A549 (cell line): ENCODE data around the gene MACROD1. TPM values are rescaled to one million over a fixed set of nuclear protein-coding genes. Genes with fewer than 3 reads are reported as not detected.

ENCODE experiments used
- ATAC-seq, 2 experiments: fragments of 200-7000 bp in 1 of 2; fragments of >200 bp in 1 of 2; cut with Nextera tagmentation in 1 of 2; cut with Tn5 transposase in 1 of 2; 3 replicates each; pipeline versions ENCODE4 v1.8.0 to v1.9.1; 2018 to 2020; ENCODE audit warnings: mild to moderate bottlenecking in 1 of 2, moderate library complexity in 1 of 2
- CTCF ChIA-PET: fragments of 300-600 bp; sonication (Branson Sonifier 250); formaldehyde crosslinking; extraction: SDS; loops from one replicate; lab custom pipeline; 2021; ENCODE audit warnings: antibody characterized with exemption, inconsistent platforms; lab: Yijun Ruan, JAX
- POLR2A ChIA-PET: fragments of 350-600 bp; formaldehyde crosslinking; extraction: SDS; loops from one replicate; lab custom pipeline; 2021; ENCODE audit warnings: antibody characterized with exemption, inconsistent platforms; lab: Yijun Ruan, JAX
- DNase-seq, 2 experiments: peaks; one replicate each; pipeline versions ENCODE4 v3.0.0 to v3.0.0-alpha.2; 2011 to 2016; ENCODE audit warnings: low read depth in 1 of 2, low spot score in 1 of 2
- FAIRE-seq: peaks from 2 replicates; lab custom pipeline; 2011; peaks lifted over from hg19 to GRCh38; lab: Jason Lieb, UNC
- H3K27ac ChIP-seq, 2 experiments: fragments of >200 bp; sonication (Bioruptor Twin); formaldehyde crosslinking; 3 replicates each; pipeline ENCODE4 v1.5.1; 2016 to 2017
- H3K4me1 ChIP-seq: fragments of >200 bp; sonication (Bioruptor Twin); formaldehyde crosslinking; 3 replicates; pipeline ENCODE4 v1.6.1; 2016
- H3K4me2 ChIP-seq: fragments of >200 bp; sonication (Bioruptor Twin); formaldehyde crosslinking; 3 replicates; pipeline ENCODE4 v1.6.1; 2016
- H3K4me3 ChIP-seq: fragments of >200 bp; sonication (Bioruptor Twin); formaldehyde crosslinking; 3 replicates; pipeline ENCODE4 v1.5.1; 2016
- H3K9me3 ChIP-seq: fragments of >200 bp; sonication (Bioruptor Twin); formaldehyde crosslinking; 3 replicates; pipeline ENCODE4 v1.6.1; 2016
- CBX2 ChIP-seq: fragments of 200-600 bp; sonication (generic); IDR thresholded peaks from 2 replicates; pipeline ENCODE4 v1.6.1; 2016; ENCODE audit warnings: low read depth, mild to moderate bottlenecking, borderline replicate concordance
- CBX8 ChIP-seq: fragments of 200-600 bp; sonication (generic); IDR thresholded peaks from 2 replicates; pipeline ENCODE4 v1.6.1; 2016
- EHMT2 ChIP-seq: fragments of 200-600 bp; sonication (generic); IDR thresholded peaks from 2 replicates; pipeline ENCODE4 v1.6.1; 2016; ENCODE audit warnings: antibody characterized with exemption, low read depth, mild to moderate bottlenecking, moderate library complexity
- EP300 ChIP-seq, 2 experiments: fragments of >200 bp; sonication (Bioruptor Twin); formaldehyde crosslinking; IDR thresholded peaks; 2 replicates in 1 of 2; 3 replicates in 1 of 2; pipeline ENCODE4 v1.6.1; 2016 to 2017
- ESRRA ChIP-seq: fragments of 150-350 bp; IDR thresholded peaks from 2 replicates; pipeline ENCODE4 v1.6.1; 2014; ENCODE audit warnings: mild to moderate bottlenecking, low read length, borderline replicate concordance
- FOSL2 ChIP-seq, 2 experiments: fragments of 450-650 bp in 1 of 2; fragments of >200 bp in 1 of 2; sonication (Bioruptor Twin) in 1 of 2; formaldehyde crosslinking; IDR thresholded peaks; 2 replicates each; pipeline versions ENCODE4 v1.5.0 to v1.6.1; 2016 to 2020; ENCODE audit warnings: mild to moderate bottlenecking in 1 of 2, moderate library complexity in 1 of 2
- HEYL ChIP-seq: fragments of 250-450 bp; sonication (Bioruptor Pico); IDR thresholded peaks from 2 replicates; pipeline ENCODE4 v1.8.0; 2021; ENCODE audit warnings: mild to moderate bottlenecking, moderate library complexity
- HOXA7 ChIP-seq: fragments of 250-450 bp; sonication (Bioruptor Pico); IDR thresholded peaks from 2 replicates; pipeline ENCODE4 v1.5.0; 2020; ENCODE audit warnings: mild to moderate bottlenecking, moderate library complexity
- HOXB13 ChIP-seq: fragments of 250-450 bp; sonication (Bioruptor Pico); IDR thresholded peaks from 2 replicates; pipeline ENCODE4 v1.5.0; 2020; ENCODE audit warnings: low read depth, mild to moderate bottlenecking, moderate library complexity
- JUN ChIP-seq, 2 experiments: fragments of >200 bp; sonication (Bioruptor Twin); formaldehyde crosslinking; IDR thresholded peaks; 2 replicates in 1 of 2; 3 replicates in 1 of 2; pipeline ENCODE4 v1.6.1; 2016 to 2017
- JUNB ChIP-seq: fragments of >200 bp; sonication (Bioruptor Twin); formaldehyde crosslinking; IDR thresholded peaks from 2 replicates; pipeline ENCODE4 v1.6.1; 2016
- KDM1A ChIP-seq: fragments of 200-600 bp; sonication (generic); IDR thresholded peaks from 2 replicates; pipeline ENCODE4 v1.6.1; 2016; ENCODE audit warnings: low read depth, mild to moderate bottlenecking
- NFE2L2 ChIP-seq: fragments of 150-350 bp; conservative IDR thresholded peaks from 2 replicates; pipeline ENCODE4 v1.6.1; 2014; ENCODE audit warnings: low read length
- POLR2A ChIP-seq: IDR thresholded peaks from 2 replicates; pipeline ENCODE4 v1.6.1; 2012; ENCODE audit warnings: mild to moderate bottlenecking, low read length
- RAD21 ChIP-seq, 2 experiments: fragments of >200 bp in 1 of 2; sonication (Bioruptor Twin) in 1 of 2; formaldehyde crosslinking in 1 of 2; IDR thresholded peaks in 1 of 2; conservative IDR thresholded peaks in 1 of 2; 2 replicates in 1 of 2; 3 replicates in 1 of 2; pipeline ENCODE4 v1.6.1; 2012 to 2018; ENCODE audit warnings: inconsistent platforms in 1 of 2
- SREBF2 ChIP-seq: fragments of 450-650 bp; IDR thresholded peaks from 2 replicates; pipeline ENCODE4 v1.6.1; 2014; ENCODE audit warnings: mild to moderate bottlenecking, moderate library complexity
- TFCP2L1 ChIP-seq: fragments of 250-450 bp; sonication (Bioruptor Pico); IDR thresholded peaks from 2 replicates; pipeline ENCODE4 v1.5.0; 2021; ENCODE audit warnings: mild to moderate bottlenecking
- TP53 ChIP-seq: fragments of 250-450 bp; sonication (Bioruptor Pico); IDR thresholded peaks from 2 replicates; pipeline ENCODE4 v1.5.0; 2021; ENCODE audit warnings: mild to moderate bottlenecking, moderate library complexity
- ZSCAN20 ChIP-seq: fragments of 250-450 bp; sonication (Bioruptor Pico); IDR thresholded peaks from 2 replicates; pipeline ENCODE4 v1.8.0; 2022; ENCODE audit warnings: mild to moderate bottlenecking, moderate library complexity
- WGBS: methylation state at CpG from one replicate; pipeline ENCODE4 v1.1.6; 2017; ENCODE audit errors: missing lambda C conversion rate; 5-methylcytosine and 5-hydroxymethylcytosine counted together
- polyA plus RNA-seq, 4 experiments: library from polyadenylated mRNA; depleted of rRNA in 3 of 4; stranded (reverse); fragments of >200 nt; fragmentation: RNase III in 1 of 4; extraction: RNeasy Plus Mini Kit Qiagen cat#74134 plus additional on column Dnase treatment in 1 of 4; gene quantifications; 2 replicates in 3 of 4; 3 replicates in 1 of 4; pipeline ENCODE4 v1.2.3, GENCODE V29; 2011 to 2017
- TF ChIP-seq, protein P1 (sequence below): fragments of >200 bp; sonication (Bioruptor Twin); formaldehyde crosslinking; IDR thresholded peaks from 3 replicates; pipeline ENCODE4 v1.6.1; 2016
- TF ChIP-seq, protein P2 (sequence below): fragments of 250-450 bp; sonication (Bioruptor Pico); IDR thresholded peaks from 2 replicates; pipeline ENCODE4 v1.5.0; 2020; ENCODE audit warnings: low read depth, mild to moderate bottlenecking, moderate library complexity
- TF ChIP-seq, protein P3 (sequence below): fragments of 250-450 bp; sonication (Bioruptor Pico); IDR thresholded peaks from 2 replicates; pipeline ENCODE4 v1.5.0; 2021; ENCODE audit warnings: mild to moderate bottlenecking, moderate library complexity, borderline replicate concordance
- TF ChIP-seq, protein P4 (sequence below): fragments of 450-650 bp; IDR thresholded peaks from 2 replicates; pipeline ENCODE4 v1.6.1; 2014; ENCODE audit warnings: antibody characterized with exemption
- TF ChIP-seq, protein P5 (sequence below): IDR thresholded peaks from 2 replicates; pipeline ENCODE4 v1.6.1; 2012

MACROD1 gene
- polyA plus RNA-seq, 2 of the 4 experiments (the other 2 are of a cell fraction): 15.1 to 16.6 TPM

DNA sequence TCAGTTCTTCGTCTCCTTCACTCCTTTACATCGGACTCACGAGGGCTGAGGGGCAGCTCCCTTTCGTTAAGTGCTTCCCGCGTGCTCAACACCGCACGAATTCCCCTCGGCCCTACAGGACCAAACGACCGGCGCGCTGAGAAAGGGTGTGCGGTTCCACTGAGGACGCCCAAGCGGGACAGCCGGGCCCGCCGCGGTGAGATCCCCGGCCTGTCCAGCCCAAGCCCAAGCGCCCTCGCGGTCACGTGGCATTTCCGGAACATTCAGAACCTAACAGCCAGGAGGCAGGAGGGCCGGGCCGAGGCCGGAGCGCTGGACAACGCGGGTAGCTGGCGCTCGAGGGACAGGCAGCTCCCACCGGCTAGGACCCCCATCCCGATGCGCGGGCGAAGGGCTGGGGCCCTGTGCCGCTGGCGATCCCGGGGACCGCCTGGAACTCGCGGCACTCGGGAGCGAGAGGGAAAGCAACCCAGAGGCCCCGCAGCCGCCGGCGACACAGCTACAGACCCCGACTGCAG, 19.3 kb upstream of the MACROD1 start (continued):
- TF ChIP-seq, protein P1, sequence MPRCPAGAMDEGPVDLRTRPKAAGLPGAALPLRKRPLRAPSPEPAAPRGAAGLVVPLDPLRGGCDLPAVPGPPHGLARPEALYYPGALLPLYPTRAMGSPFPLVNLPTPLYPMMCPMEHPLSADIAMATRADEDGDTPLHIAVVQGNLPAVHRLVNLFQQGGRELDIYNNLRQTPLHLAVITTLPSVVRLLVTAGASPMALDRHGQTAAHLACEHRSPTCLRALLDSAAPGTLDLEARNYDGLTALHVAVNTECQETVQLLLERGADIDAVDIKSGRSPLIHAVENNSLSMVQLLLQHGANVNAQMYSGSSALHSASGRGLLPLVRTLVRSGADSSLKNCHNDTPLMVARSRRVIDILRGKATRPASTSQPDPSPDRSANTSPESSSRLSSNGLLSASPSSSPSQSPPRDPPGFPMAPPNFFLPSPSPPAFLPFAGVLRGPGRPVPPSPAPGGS: peak; percentile 98
- TF ChIP-seq, all 56 proteins: peak for 17

DNA sequence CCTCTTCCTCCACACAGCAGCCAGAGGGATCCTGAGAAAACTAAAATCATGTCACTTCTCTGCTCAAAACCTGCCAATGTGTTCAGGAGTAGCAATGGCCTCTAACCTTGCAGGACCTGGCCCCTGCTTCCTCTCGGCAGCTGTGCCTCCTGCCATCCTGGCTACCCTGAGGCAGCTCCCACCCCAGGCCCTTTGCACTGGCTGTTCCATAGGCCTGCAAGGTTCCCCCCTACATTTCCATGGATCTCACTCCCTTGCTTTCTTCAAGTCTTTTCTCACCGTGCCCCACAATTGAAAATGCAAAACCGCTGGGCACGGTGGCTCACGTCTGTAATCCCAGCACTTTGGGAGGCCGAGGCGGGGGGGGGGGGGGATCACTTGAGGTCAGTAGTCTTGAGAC, 18.0 kb upstream of the MACROD1 start:
- Histone ChIP-seq H3K4me2 (peak overlapping the region; percentile 81), H3K27ac (peak overlapping the region in 1 of 2 experiments; percentile 96; a peak in 3 of 6 replicates), H3K4me1 (peaks cover 29% of the 10 kb centered on the region), H3K9me3 (no peaks in the 10 kb centered on the region), H3K4me3 (no peak overlapping the region)
- TF ChIP-seq, protein P2, sequence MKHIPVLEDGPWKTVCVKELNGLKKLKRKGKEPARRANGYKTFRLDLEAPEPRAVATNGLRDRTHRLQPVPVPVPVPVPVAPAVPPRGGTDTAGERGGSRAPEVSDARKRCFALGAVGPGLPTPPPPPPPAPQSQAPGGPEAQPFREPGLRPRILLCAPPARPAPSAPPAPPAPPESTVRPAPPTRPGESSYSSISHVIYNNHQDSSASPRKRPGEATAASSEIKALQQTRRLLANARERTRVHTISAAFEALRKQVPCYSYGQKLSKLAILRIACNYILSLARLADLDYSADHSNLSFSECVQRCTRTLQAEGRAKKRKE (CRISPR knock-in tag): no peak
- no peak for TF ChIP-seq EHMT2
- TF ChIP-seq NFE2L2: no peak
- no peak for TF ChIP-seq RAD21 (conservative IDR thresholded peaks at IDR 0.05 in 1 of 2, IDR thresholded peaks at IDR 0.05 in 1 of 2)
- TF ChIP-seq HOXA7 (CRISPR knock-in tag): no peak
- TF ChIP-seq SREBF2: no peak
- TF ChIP-seq ZSCAN20: no peak
- TF ChIP-seq CBX8: no peak
- FAIRE-seq (no peak), ATAC-seq (no peak), DNase-seq (no peak)
- CTCF ChIA-PET: interaction anchor here (1.2 to 2.8 kb wide), 6 partner anchors 9 to 40 kb away, joined by 3 to 16 read pairs (median 7); partner anchors contain the start of gene MACROD1
- WGBS: 88% methylated on average over 7 of the region's 7 CpGs
- POLR2A ChIA-PET: interaction anchor here (0.6 to 1.0 kb wide), 2 partner anchors 35 to 49 kb away, joined by 6 to 7 read pairs; no protein-coding TSS in a partner anchor

DNA sequence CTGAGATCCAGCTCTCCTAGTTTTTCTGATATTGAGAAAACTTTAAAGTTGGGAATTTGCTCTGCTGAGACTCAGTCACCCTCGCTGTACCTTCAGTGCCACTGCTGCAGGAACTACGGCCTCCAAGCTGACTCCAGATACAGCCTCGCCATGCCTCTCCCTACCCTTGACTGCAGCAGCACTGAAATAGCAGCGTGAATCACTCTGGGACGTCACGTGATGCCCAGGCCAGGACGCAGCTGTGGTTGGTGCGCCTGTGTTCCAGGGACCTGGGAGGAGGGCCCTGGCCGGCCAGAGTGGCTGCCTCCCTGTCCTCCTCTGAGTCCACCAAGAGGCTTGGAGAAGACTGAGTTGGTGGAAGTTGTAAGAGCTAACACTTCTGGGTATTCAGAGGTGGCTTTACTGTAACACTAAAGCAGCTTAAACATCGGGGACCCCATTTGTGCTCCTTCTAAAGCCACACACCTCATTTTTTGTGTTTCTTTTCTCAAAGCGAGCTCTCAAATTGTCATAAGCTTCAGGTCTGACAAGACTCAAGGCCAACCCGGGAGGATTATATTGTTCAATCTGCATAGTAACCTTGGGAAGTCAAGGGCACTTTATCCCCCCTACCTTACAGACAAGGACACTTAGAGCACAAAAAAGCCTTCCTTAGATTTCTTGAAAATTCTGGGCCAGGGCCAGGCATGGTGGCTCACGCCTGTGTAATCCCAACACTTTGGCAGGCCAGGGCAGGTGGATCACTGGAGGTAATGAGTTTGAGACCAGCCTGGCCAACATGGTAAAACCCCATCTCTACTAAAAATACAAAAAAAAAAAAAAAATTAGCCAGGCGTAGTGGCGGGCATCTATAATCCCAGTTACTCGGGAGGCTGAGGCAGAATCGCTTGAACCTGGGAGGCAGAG, 15.8 kb upstream of the MACROD1 start:
- peak; percentile 60 to 68 for ATAC-seq
- POLR2A ChIA-PET: interaction anchor here (0.5 to 1.9 kb wide), 6 partner anchors 15 to 90 kb away, joined by 3 to 5 read pairs (median 3); partner anchors contain the start of genes MACROD1, NUDT22 and TRPT1
- WGBS: 58% methylated on average over 12 of the region's 17 CpGs
- peak; percentile 87 to 89 for DNase-seq
- peak overlapping the region; percentile 74 to 82 for H3K27ac ChIP-seq
- peak overlapping the region; percentile 75 for H3K4me2 ChIP-seq
- H3K9me3 ChIP-seq: no peaks in the 10 kb centered on the region
- TF ChIP-seq, protein P3, sequence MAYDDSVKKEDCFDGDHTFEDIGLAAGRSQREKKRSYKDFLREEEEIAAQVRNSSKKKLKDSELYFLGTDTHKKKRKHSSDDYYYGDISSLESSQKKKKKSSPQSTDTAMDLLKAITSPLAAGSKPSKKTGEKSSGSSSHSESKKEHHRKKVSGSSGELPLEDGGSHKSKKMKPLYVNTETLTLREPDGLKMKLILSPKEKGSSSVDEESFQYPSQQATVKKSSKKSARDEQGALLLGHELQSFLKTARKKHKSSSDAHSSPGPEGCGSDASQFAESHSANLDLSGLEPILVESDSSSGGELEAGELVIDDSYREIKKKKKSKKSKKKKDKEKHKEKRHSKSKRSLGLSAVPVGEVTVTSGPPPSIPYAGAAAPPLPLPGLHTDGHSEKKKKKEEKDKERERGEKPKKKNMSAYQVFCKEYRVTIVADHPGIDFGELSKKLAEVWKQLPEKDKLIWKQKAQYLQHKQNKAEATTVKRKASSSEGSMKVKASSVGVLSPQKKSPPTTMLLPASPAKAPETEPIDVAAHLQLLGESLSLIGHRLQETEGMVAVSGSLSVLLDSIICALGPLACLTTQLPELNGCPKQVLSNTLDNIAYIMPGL (CRISPR knock-in tag): no peak
- no peak for TF ChIP-seq JUNB
- TF ChIP-seq ZSCAN20: 0 out of 2 replicates have a peak, but pooled peaks have one; percentile 21
- no peak for TF ChIP-seq EP300 (IDR thresholded peaks at IDR 0.05)
- no peak for TF ChIP-seq TP53 (CRISPR knock-in tag)
- TF ChIP-seq, protein P4, sequence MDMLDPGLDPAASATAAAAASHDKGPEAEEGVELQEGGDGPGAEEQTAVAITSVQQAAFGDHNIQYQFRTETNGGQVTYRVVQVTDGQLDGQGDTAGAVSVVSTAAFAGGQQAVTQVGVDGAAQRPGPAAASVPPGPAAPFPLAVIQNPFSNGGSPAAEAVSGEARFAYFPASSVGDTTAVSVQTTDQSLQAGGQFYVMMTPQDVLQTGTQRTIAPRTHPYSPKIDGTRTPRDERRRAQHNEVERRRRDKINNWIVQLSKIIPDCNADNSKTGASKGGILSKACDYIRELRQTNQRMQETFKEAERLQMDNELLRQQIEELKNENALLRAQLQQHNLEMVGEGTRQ: peak; percentile 97
- TF ChIP-seq HOXB13 (CRISPR knock-in tag): no peak
- peak; percentile 22; the same call in 1 of the 2 replicates for TF ChIP-seq FOSL2 (IDR thresholded peaks at IDR 0.05)
- TF ChIP-seq FOSL2 (CRISPR knock-in tag; IDR thresholded peaks at IDR 0.05): peak; percentile 84
- TF ChIP-seq CBX2: no peak
- TF ChIP-seq NFE2L2: no peak
- TF ChIP-seq, protein P5, sequence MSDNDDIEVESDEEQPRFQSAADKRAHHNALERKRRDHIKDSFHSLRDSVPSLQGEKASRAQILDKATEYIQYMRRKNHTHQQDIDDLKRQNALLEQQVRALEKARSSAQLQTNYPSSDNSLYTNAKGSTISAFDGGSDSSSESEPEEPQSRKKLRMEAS: peak; percentile 91
- no peak for TF ChIP-seq ESRRA
- TF ChIP-seq HEYL (CRISPR knock-in tag): no peak
- peak in 1 of 2 experiments; percentile 47; a peak in 1 of 5 replicates for TF ChIP-seq JUN (IDR thresholded peaks at IDR 0.05)
- no peak for TF ChIP-seq TFCP2L1 (CRISPR knock-in tag)
- TF ChIP-seq KDM1A: no peak
- no peak for TF ChIP-seq SREBF2
- peak; percentile 91 for TF ChIP-seq POLR2A
- CTCF ChIA-PET: interaction anchor here (0.7 to 2.5 kb wide), 9 partner anchors 8 to 174 kb away, joined by 3 to 10 read pairs (median 3); partner anchors contain the start of gene MACROD1
- peaks cover 29% of the 10 kb centered on the region for H3K4me1 ChIP-seq
- FAIRE-seq: peak; percentile 61
- no peak overlapping the region for H3K4me3 ChIP-seq
